HG03354 (cell line): ENCODE data around the gene NEURL2.

Experiments used
- ATAC-seq: cut with Tn5 transposase; IDR thresholded peaks from one replicate; pipeline ENCODE4 v1.9.1; 2021; ENCODE audit warnings: mild to moderate bottlenecking; ENCODE audit not compliant: unreplicated experiment, poor library complexity, severe bottlenecking

NEURL2 gene

DNA sequence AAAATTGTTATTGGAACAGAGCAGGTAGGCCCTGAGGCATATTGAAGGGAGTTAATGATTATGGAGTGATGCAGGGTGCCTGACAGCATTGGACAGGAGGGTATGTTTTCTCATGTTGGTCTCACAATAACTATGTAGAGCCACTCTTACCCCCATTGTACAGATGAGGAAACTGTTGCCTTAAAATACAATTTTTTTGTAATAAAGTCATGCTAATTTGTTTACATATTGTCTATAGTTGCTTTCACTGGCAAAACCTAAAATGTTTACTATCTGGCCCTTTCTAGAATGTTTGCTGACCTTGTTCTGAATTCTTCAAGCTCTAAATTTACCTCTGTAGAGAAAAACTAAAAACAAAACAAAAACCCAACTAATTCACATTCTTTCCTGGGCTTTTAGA, 39.5 kb downstream of the NEURL2 start:
- ATAC-seq = no peak

- no peak for ATAC-seq
These were observed 40.1 kb downstream of the NEURL2 start for GRCh38 chr20:45850926-45851325.

DNA sequence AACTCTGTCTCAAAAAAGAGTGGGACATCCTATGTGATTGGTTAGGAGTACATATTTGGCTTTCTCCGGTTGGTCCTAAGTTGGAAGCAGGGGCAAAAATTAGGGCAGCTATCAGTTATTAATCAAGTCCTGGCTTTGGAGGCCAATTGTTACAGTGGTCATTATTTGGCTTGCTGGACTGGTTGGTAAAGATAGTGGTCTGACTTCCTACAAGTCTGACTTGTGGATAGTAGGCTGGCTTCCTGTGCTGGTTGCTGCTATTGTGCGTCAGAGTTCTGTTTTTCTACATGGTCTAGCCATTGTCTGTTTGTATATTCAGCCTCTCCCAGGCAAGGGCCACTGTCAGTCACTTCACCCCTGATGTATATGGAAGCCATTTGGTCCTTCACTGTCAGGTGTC, 40.8 kb downstream of the NEURL2 start:
- ATAC-seq = no peak

DNA sequence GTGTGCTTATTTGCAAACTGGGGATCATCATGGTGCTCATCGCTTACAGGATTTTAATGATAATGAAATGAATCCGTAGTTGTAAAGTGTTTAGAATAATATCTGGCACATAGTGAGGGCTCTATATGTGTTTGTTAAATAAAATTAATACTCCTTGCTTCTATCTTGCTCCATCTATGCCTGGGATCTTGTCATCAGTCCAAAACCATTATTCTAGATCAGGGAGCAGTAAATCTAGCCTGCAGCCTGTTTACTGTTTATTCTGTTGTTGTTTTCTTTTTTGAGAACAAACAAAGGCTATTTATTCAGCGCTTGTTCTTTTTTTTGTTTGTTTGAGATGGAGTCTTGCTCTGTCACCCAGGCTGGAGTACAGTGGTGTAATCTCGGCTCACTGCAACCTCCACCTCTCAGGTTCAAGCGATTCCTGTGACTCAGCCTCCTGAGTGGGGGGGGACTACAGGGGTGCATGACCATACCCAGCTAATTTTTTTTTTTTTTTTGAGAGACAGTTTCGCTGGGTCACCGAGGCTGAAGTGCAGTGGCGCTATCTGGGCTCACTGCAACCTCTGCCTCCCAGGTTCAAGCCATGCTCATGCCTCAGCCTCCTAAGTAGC, 41.9 kb downstream of the NEURL2 start:
- no peak for ATAC-seq

- no peak for ATAC-seq
These were observed 42.6 kb downstream of the NEURL2 start for GRCh38 chr20:45848421-45848820.

- ATAC-seq = no peak
These were observed 45.6 kb downstream of the NEURL2 start for GRCh38 chr20:45845452-45845851.

DNA sequence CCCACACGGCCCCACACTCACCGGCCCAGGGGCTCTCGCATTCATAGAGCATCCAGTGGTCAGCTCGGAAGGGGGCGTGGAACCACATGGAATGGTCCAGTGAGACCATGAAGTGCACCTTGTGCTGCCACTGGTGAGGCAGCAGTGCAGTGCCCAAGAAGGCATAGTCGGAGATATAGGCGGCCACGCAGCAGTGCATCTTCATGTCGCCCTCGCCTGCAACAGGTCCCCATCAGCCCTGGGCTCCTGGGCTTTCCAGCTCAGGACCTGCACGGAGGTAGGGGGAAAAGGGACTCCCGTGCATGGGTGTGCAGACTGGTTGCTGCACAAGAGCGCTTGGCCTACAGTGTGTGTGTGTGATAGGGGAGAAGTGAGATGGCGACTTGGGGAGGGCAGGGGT, 47.5 kb downstream of the NEURL2 start:
- ATAC-seq = no peak

DNA sequence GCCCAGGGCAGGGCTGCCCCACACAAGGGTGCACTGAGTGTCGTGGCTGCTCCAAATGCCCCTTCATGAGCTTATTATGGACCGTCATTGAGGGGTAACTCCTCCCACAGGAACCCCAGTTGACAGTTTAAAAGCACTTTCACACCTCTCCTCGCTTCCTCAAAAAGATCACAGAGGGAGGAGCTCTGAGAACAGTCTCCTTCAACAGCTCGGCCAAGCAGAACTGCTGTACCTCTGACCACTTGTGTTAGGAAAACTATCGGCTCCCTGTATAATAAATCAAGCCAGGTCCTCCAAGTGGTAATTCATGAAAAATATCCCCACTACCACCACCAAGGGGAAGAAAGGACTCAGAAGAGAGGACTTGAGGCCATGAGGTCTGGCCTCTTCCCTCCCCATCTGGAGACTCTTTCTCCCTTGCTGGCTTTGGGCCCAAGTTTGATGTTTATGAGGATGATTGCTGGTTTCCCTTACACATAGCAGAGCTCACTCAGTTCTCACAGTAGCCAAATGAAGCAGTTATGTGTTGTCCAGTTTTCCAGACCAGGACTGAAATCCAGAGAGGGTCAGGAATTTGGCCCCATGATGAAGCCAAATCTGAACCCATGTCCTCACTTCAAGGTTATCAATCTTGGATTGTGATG, 48.7 kb downstream of the NEURL2 start:
- peak; percentile 57 for ATAC-seq

GRCh38 chr20:45841407-45842129, 49.4 kb downstream of the NEURL2 start:
- no peak for ATAC-seq

DNA sequence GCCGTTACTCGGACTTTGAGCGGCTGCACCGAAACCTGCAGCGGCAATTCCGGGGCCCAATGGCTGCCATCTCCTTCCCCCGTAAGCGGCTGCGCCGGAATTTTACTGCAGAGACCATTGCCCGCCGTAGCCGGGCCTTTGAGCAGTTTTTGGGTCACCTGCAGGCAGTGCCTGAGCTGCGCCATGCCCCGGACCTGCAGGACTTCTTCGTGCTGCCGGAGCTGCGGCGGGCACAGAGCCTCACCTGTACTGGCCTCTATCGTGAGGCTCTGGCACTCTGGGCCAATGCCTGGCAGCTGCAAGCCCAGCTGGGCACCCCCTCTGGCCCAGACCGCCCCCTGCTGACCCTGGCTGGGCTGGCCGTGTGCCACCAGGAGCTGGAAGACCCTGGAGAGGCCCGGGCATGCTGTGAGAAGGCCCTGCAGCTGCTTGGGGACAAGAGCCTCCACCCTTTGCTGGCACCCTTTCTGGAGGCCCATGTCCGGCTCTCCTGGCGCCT, 50.3 kb downstream of the NEURL2 start:
- ATAC-seq = no peak
